Activated T-cell treated with anti-CD3 and anti-CD28 coated beads, Interleukin-2, amount 50 U/mL, for 72 hours (primary cell): ENCODE results near the gene C1QTNF6. TPM values are rescaled to one million over a fixed set of nuclear protein-coding genes. Genes with fewer than 3 reads are reported as not detected.
"Not testable (repeated sequence)": the region's sequence is repeated elsewhere in the genome, so short reads cannot be mapped to it uniquely, and the experiment has no call there.

Experiments
- ATAC-seq, 2 donors: fragments of 150-1000 bp; cut with Tn5 transposase; replicated peaks in 1 of 2; 2 replicates each; pipeline ENCODE4 v1.10.0; 2021; ENCODE audit warnings: moderate library complexity in 2 of 2, mild to moderate bottlenecking in 1 of 2
- DNase-seq, 2 donors: peaks; one replicate each; pipeline ENCODE4 v3.0.0; 2021 to 2022; ENCODE audit warnings: mixed read lengths in 1 of 2
- H3K27ac Mint-ChIP-seq: one replicate; pipeline ENCODE4 v1.8.0; 2022; ENCODE audit warnings: mild to moderate bottlenecking, moderate library complexity, mixed read lengths
- H3K27me3 Mint-ChIP-seq: one replicate; pipeline ENCODE4 v1.8.0; 2022; ENCODE audit warnings: low read depth, mixed read lengths
- H3K36me3 Mint-ChIP-seq, 2 donors: one replicate each; pipeline ENCODE4 v1.8.0; 2022; ENCODE audit warnings: mixed read lengths in 2 of 2, mild to moderate bottlenecking in 1 of 2; ENCODE audit not compliant: insufficient read depth in 2 of 2
- H3K4me1 Mint-ChIP-seq: one replicate; pipeline ENCODE4 v1.8.0; 2022; ENCODE audit warnings: low read depth, mixed read lengths
- H3K4me3 Mint-ChIP-seq, 2 donors: one replicate each; pipeline ENCODE4 v1.8.0; 2022; ENCODE audit warnings: mild to moderate bottlenecking in 2 of 2, mixed read lengths in 2 of 2, moderate library complexity in 2 of 2
- H3K9me3 Mint-ChIP-seq, 2 donors: one replicate each; pipeline ENCODE4 v1.8.0; 2022; ENCODE audit warnings: mixed read lengths in 2 of 2
- total RNA-seq, 2 donors: library from RNA; stranded (reverse); gene quantifications; one replicate each; pipeline ENCODE4 v1.2.3, GENCODE V29; 2022

Gene C1QTNF6
- total RNA-seq, 2 donors from 2014 or later: 22.7 to 30.0 TPM

GRCh38 chr22:37208401-37209139 lies 20.5 kb upstream of the C1QTNF6 start:
- DNase-seq (no peak), ATAC-seq (no peak)
- H3K36me3 Mint-ChIP-seq: no peaks in the 10 kb centered on the region
- H3K27me3 Mint-ChIP-seq: no peaks in the 10 kb centered on the region
- H3K27ac Mint-ChIP-seq: no peak overlapping the region
- H3K4me1 Mint-ChIP-seq: peaks cover 54% of the 10 kb centered on the region
- H3K4me3 Mint-ChIP-seq: peak overlapping the region in 1 of 2 donors; percentile 15
- no peaks in the 10 kb centered on the region for H3K9me3 Mint-ChIP-seq

- peak overlapping the region in 1 of 2 donors; percentile 49 for H3K4me3 Mint-ChIP-seq
Observed at GRCh38 chr22:37207981-37208380, 19.9 kb upstream of the C1QTNF6 start.

GRCh38 chr22:37206841-37207821 lies 19.1 kb upstream of the C1QTNF6 start:
- Mint-ChIP-seq H3K36me3 (no peaks in the 10 kb centered on the region), H3K9me3 (no peaks in the 10 kb centered on the region), H3K27ac (no peak overlapping the region), H3K4me1 (peaks cover 49% of the 10 kb centered on the region), H3K27me3 (no peaks in the 10 kb centered on the region), H3K4me3 (no peak overlapping the region)
- DNase-seq (no peak), ATAC-seq (no peak)

More at GRCh38 chr22:37207981-37208380, 19.9 kb upstream of the C1QTNF6 start:
- Mint-ChIP-seq H3K27ac (no peak overlapping the region), H3K9me3 (no peaks in the 10 kb centered on the region), H3K4me1 (peaks cover 54% of the 10 kb centered on the region), H3K27me3 (no peaks in the 10 kb centered on the region), H3K36me3 (no peaks in the 10 kb centered on the region)
- DNase-seq (no peak), ATAC-seq (peak in 1 of 2 donors; percentile 11)

GRCh38 chr22:37206118-37206840 lies 18.2 kb upstream of the C1QTNF6 start:
- H3K4me3 Mint-ChIP-seq: no peak overlapping the region
- H3K27ac Mint-ChIP-seq: no peak overlapping the region
- H3K9me3 Mint-ChIP-seq: no peaks in the 10 kb centered on the region
- H3K36me3 Mint-ChIP-seq: no peaks in the 10 kb centered on the region
- ATAC-seq (no peak), DNase-seq (no peak)
- H3K4me1 Mint-ChIP-seq: peaks cover 53% of the 10 kb centered on the region
- no peaks in the 10 kb centered on the region for H3K27me3 Mint-ChIP-seq

DNA sequence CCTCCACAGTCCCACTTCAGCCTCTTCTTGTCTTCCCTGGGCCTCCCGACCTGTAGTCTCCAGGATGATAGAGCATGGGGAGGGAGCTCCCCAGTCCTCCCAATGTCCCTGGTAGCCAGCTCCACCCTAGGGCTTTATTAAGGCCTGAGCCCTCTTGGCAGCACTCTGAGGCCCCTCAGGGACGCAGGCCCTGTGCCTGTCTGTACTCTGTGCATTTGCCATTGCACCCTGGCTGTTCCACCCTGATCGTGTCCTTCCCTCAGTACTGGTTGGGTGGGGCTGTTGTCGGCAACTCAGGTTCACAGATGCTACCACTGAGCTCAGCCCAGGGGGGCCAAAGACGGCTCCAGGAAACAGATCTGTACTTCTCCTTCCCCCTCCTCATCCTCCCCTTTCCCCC lies 17.0 kb upstream of the C1QTNF6 start:
- no peaks in the 10 kb centered on the region for H3K27me3 Mint-ChIP-seq
- no peaks in the 10 kb centered on the region for H3K9me3 Mint-ChIP-seq
- no peaks in the 10 kb centered on the region for H3K36me3 Mint-ChIP-seq
- no peak overlapping the region for H3K27ac Mint-ChIP-seq
- no peak overlapping the region for H3K4me3 Mint-ChIP-seq
- ATAC-seq (no peak), DNase-seq (no peak)
- H3K4me1 Mint-ChIP-seq: peaks cover 53% of the 10 kb centered on the region

DNA sequence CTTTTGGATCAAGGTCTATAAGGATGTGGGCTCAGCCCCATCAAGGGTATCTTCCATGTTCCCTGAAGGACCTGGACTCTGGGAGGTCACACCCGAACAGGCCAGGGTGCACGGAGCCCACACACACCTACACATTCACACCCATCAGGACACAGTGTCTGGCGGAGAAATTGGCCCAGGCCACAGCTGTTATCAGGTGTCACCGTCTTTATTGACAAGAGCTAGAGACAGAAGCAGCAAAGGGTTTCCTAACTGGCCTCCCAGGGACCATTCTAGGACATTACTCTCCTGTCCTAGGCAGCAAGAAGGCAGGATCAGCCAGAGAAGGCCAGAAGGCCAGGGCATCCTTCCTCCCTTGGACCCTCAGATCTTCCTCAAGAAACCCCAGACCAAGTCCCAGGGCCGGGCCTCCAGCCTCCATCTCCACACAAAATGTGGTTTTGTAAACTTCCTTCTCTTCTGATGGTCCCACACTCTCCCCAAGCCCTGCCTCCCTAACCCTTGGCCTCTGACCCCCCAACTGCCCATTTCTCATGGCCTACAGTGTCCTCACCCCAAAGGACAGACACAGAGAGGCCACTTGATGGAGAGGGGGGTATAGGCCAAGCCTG lies 16.1 kb upstream of the C1QTNF6 start:
- H3K36me3 Mint-ChIP-seq: no peaks in the 10 kb centered on the region
- DNase-seq: no peak
- no peak overlapping the region for H3K27ac Mint-ChIP-seq
- no peaks in the 10 kb centered on the region for H3K9me3 Mint-ChIP-seq
- no peak overlapping the region for H3K4me3 Mint-ChIP-seq
- H3K4me1 Mint-ChIP-seq: peaks cover 53% of the 10 kb centered on the region
- no peak for ATAC-seq
- H3K27me3 Mint-ChIP-seq: no peaks in the 10 kb centered on the region

DNA sequence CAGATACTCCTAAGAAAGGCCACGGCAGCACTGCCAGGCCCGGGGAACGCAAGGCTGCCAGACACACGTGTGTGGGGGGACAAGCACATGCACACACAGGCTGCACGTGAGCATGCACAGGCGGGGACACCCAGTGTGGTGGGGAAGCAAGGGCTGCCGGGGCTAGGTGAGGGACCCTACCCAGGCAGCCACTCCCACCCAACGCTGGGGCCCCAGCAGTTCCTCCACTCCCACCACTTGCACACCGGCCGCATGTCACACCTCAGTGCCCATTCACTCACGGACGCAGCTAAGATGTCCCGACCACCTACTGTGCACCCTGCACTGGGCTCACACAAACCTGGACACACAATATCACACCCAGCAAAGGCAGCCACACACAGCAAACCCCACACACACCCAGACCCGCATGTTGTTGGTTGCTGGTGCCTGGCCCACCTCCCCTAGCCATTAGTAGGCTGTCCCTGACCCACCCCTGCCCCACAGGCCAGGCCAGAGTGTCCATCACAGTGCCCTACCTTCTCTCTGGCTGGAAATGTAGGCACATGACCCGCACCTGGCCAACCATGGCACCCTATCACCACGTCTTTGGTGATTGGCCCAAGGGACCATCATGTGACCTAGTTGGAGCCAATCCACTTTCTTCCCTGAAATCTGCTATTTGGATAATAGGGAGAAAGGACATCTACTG lies 15.5 kb upstream of the C1QTNF6 start:
- no peaks in the 10 kb centered on the region for H3K9me3 Mint-ChIP-seq
- no peak overlapping the region for H3K27ac Mint-ChIP-seq
- no peak overlapping the region for H3K4me3 Mint-ChIP-seq
- ATAC-seq: no peak
- H3K4me1 Mint-ChIP-seq: peaks cover 47% of the 10 kb centered on the region
- no peaks in the 10 kb centered on the region for H3K27me3 Mint-ChIP-seq
- no peak for DNase-seq
- no peaks in the 10 kb centered on the region for H3K36me3 Mint-ChIP-seq

DNA sequence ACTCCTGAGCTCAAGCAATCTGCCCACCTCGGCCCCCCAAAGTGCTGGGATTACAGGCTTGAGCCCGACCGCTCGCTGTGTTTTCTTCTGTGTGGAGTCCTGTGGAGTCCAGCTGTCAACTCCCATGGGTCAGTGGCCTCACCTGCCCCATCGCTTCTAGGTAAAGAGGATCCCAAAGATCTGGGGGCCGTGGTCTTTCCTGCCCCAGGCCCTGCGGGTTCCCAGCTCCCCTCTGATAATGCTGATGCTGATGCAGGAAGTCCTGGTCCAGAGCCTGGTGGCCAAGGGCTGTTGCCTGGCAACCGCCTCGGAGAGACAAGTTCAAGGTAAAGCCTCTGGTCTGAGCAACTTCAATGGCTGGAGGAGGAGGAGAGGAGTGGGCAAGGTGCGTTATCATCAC lies 14.7 kb upstream of the C1QTNF6 start:
- ATAC-seq: no peak
- Mint-ChIP-seq H3K9me3 (no peaks in the 10 kb centered on the region), H3K36me3 (peaks cover 0 to 2% of the 10 kb centered on the region in 2 donors), H3K4me3 (no peak overlapping the region), H3K27ac (no peak overlapping the region), H3K27me3 (no peaks in the 10 kb centered on the region), H3K4me1 (peaks cover 46% of the 10 kb centered on the region)
- no peak for DNase-seq

DNA sequence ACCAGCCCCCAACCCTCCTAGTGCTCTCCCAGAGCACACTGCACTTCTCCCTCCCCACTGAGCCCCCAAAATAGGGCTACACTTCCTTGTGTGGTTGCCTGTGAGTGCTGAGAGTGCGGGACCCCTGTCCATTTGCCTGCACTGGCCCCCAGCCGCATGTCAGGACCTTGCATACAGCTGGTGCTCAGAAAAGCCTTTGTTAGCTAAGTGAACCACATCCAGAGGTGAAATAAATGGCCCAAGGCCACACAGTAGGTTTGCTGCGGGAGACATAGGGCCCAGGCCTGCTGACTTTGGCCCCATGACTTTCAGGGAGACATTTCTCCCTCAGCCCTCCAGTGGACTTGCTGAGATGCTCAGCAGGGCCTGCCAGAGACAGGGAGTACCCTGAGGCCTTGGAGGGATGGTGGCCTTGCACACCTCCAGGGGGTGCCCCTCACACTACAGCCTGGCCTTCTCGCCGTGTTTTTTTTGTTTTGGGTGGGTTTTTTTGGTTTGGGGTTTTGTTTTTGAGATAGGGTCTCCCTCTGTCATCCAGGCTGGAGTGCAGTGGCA lies 14.0 kb upstream of the C1QTNF6 start:
- H3K4me1 Mint-ChIP-seq: peaks cover 48% of the 10 kb centered on the region
- H3K27me3 Mint-ChIP-seq: no peaks in the 10 kb centered on the region
- DNase-seq (no peak), ATAC-seq (no peak)
- no peaks in the 10 kb centered on the region for H3K9me3 Mint-ChIP-seq
- H3K36me3 Mint-ChIP-seq: peaks cover 0 to 2% of the 10 kb centered on the region in 2 donors
- H3K4me3 Mint-ChIP-seq: no peak overlapping the region
- H3K27ac Mint-ChIP-seq: no peak overlapping the region

DNA sequence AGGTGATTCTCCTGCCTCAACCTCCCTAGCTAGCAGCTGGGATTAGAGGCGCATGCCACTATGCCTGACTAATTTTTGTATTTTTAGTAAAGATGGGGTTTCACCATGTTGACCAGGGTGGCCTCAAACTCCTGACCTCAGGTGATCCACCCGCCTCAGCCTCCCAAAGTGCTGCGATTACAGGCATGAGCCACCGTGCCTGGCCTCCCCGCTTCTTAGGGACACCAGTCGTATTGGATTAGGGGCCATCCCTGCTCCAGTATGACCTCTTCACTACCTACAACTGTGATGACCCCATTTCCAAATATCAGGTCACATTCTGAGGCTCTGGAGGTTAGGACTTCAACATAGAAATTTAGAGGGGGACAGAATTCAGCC lies 13.4 kb upstream of the C1QTNF6 start:
- not testable (repeated sequence) for H3K9me3 Mint-ChIP-seq

DNA sequence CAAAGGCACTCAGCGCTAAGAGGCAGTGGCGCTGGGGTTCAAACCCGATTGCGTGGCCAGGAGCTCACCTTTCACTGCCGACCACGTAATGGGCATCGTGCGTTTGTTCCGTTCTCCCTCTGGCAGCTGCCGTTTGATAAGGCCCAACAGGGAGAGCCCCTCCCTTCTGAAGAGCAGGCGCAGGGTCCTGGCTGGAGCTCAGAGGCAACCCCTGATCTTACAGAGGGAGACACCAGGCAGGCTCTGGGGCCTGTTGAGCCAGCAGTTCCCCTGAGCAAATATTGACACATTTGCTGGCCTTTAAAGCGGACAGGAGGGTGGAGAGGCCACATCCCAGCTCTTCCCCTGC lies 11.7 kb upstream of the C1QTNF6 start:
- DNase-seq (no peak), ATAC-seq (peak; percentile 1 to 3)
- Mint-ChIP-seq H3K27ac (no peak overlapping the region), H3K9me3 (no peaks in the 10 kb centered on the region), H3K4me3 (peak overlapping the region; percentile 83 to 91), H3K36me3 (peaks cover 0 to 2% of the 10 kb centered on the region in 2 donors), H3K27me3 (no peaks in the 10 kb centered on the region), H3K4me1 (peaks cover 53% of the 10 kb centered on the region)

More for the DNA sequence above, 13.4 kb upstream of the C1QTNF6 start:
- H3K4me1 Mint-ChIP-seq: peaks cover 51% of the 10 kb centered on the region
- H3K27ac Mint-ChIP-seq, H3K4me3 Mint-ChIP-seq, H3K36me3 Mint-ChIP-seq, H3K27me3 Mint-ChIP-seq, ATAC-seq, DNase-seq: not testable (repeated sequence)
